Type B pancreatic cell (in vitro differentiated cells): ENCODE results near the gene EVI2B. TPM values are rescaled to one million over a fixed set of nuclear protein-coding genes. Genes with fewer than 3 reads are reported as not detected.

ENCODE experiments used
- DNase-seq: peaks from one replicate; pipeline ENCODE4 v3.0.0; 2021; ENCODE audit warnings: mixed read lengths; ENCODE audit not compliant: unreplicated experiment; ENCODE audit errors: extremely low spot score
- H3K27ac Mint-ChIP-seq: 2 replicates; pipeline ENCODE4 v1.8.0; 2021; ENCODE audit warnings: mild to moderate bottlenecking, mixed read lengths
- H3K27me3 Mint-ChIP-seq: 2 replicates; pipeline ENCODE4 v1.8.0; 2021; ENCODE audit warnings: mixed read lengths
- H3K36me3 Mint-ChIP-seq: 2 replicates; pipeline ENCODE4 v1.8.0; 2021; ENCODE audit warnings: mixed read lengths
- H3K4me1 Mint-ChIP-seq: one replicate; pipeline ENCODE4 v1.8.0; 2021; ENCODE audit warnings: mixed read lengths; ENCODE audit not compliant: unreplicated experiment
- H3K4me3 Mint-ChIP-seq: 2 replicates; pipeline ENCODE4 v1.8.0; 2021; ENCODE audit warnings: mild to moderate bottlenecking, mixed read lengths
- H3K9me3 Mint-ChIP-seq: 2 replicates; pipeline ENCODE4 v1.8.0; 2021; ENCODE audit warnings: mixed read lengths
- total RNA-seq: library from RNA; stranded (reverse); gene quantifications from 2 replicates; pipeline ENCODE4 v1.2.1, GENCODE V29; 2021; ENCODE audit warnings: low replicate concordance
- TF ChIP-seq, protein P1 (sequence below): fragments of 200-600 bp; sonication (generic); conservative IDR thresholded peaks from 2 replicates; pipeline ENCODE4 v1.5.0; 2021; ENCODE audit warnings: antibody characterized with exemption, mild to moderate bottlenecking

The EVI2B gene
- total RNA-seq, 1 donor from 2014 or later = not detected

DNA sequence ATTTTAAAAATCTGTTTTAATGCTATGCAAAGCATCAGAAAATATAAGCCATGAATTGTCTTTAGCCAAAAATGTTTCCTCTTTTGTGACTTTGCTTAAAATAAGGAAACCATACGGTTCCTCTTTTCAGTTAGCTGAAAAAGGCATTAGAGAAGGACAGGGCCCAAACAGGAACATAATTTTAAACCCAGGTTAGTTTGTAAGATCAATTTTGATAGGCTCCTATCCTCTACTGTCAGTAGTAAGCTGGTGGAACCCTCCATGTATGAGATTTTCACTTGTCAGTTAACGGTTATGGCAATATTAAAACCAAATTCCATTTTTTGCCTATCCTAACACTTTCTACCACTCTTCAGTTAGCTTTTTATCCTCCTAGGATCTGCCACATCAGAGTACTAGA is 4.3 kb downstream of the EVI2B start:
- Mint-ChIP-seq H3K4me3 (no peak overlapping the region), H3K36me3 (peaks cover 22% of the 10 kb centered on the region), H3K4me1 (peaks cover 7% of the 10 kb centered on the region), H3K27me3 (no peaks in the 10 kb centered on the region), H3K27ac (no peak overlapping the region), H3K9me3 (no peaks in the 10 kb centered on the region)
- TF ChIP-seq, protein P1, sequence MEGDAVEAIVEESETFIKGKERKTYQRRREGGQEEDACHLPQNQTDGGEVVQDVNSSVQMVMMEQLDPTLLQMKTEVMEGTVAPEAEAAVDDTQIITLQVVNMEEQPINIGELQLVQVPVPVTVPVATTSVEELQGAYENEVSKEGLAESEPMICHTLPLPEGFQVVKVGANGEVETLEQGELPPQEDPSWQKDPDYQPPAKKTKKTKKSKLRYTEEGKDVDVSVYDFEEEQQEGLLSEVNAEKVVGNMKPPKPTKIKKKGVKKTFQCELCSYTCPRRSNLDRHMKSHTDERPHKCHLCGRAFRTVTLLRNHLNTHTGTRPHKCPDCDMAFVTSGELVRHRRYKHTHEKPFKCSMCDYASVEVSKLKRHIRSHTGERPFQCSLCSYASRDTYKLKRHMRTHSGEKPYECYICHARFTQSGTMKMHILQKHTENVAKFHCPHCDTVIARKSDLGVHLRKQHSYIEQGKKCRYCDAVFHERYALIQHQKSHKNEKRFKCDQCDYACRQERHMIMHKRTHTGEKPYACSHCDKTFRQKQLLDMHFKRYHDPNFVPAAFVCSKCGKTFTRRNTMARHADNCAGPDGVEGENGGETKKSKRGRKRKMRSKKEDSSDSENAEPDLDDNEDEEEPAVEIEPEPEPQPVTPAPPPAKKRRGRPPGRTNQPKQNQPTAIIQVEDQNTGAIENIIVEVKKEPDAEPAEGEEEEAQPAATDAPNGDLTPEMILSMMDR = no peak
- no peak for DNase-seq

DNA sequence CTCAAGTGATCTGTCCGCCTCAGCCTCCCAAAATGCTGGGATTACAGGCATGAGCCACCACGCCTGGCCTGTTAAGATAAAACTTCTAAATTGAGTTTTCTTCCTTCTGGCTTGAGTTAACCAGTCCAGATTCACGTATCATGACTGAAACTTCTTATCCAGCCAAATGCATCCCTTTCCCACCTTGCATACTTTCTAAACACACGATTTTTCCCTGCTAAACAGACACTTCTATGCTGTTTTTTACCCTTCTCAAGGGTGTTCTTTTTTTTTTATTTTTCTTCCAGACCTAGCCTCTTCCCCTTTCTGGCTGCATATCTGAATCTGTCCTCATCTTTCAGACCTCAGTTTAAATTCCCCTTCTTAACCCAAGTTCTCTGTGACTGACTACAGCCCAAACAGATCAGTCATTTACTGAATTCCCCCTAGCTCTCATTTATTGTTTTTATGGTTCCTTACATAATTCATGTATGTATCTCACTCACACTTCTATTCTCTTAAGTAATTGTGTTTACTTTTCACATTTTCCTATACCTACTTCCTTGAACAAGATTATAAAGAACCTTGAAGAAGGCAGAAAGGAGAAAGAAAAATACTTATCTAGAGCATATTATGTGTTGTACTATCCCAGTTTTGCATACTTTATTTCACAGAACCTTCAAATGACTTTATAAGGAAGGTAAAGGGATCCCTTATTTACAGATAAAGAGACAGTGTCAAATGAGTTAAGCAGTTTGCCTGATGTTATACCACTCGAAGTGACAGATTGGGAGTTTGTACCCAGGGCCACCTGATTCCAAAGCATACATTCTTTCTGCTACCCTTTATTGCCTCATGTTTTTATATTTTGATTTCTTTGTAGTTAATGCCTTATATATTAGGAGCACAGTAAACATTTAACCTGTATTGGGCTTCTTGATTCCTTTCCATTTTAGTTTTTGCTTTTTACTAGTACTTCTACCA is 5.2 kb downstream of the EVI2B start:
- Mint-ChIP-seq H3K27ac (peak overlapping the region; percentile 23), H3K27me3 (no peaks in the 10 kb centered on the region), H3K4me1 (peaks cover 7% of the 10 kb centered on the region), H3K9me3 (no peaks in the 10 kb centered on the region), H3K36me3 (peaks cover 22% of the 10 kb centered on the region), H3K4me3 (no peak overlapping the region)
- DNase-seq = no peak
- TF ChIP-seq, protein P1 = no peak

- Mint-ChIP-seq H3K4me1 (peaks cover 7% of the 10 kb centered on the region), H3K4me3 (no peak overlapping the region), H3K27me3 (no peaks in the 10 kb centered on the region), H3K36me3 (peaks cover 22% of the 10 kb centered on the region), H3K9me3 (no peaks in the 10 kb centered on the region), H3K27ac (no peak overlapping the region)
- no peak for DNase-seq
- TF ChIP-seq, protein P1 = no peak
Observed at GRCh38 chr17:31307640-31308039, 6.2 kb downstream of the EVI2B start.

DNA sequence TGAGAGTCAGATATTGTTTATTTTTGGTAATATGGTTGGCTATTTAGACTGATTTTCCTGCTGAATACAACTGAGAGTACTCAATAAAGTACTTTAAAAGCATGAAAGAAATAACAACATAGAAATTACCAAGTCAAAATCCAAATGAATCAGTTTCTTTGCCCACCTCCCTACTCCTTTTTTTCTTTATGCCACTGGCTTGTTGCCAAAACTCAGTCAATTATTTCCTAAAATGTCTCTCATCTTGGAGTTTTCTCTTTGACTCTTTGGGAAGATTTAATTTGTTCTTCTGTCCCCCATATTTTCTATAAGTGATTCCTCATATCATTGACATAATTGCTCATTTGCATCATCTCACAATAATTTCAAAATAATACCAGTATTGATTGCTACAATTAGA is 14.2 kb downstream of the EVI2B start:
- no peaks in the 10 kb centered on the region for H3K27me3 Mint-ChIP-seq
- TF ChIP-seq, protein P1 = no peak
- DNase-seq = no peak
- no peaks in the 10 kb centered on the region for H3K4me1 Mint-ChIP-seq
- no peak overlapping the region for H3K4me3 Mint-ChIP-seq
- H3K36me3 Mint-ChIP-seq = no peaks in the 10 kb centered on the region
- no peaks in the 10 kb centered on the region for H3K9me3 Mint-ChIP-seq
- H3K27ac Mint-ChIP-seq = no peak overlapping the region

- Mint-ChIP-seq H3K9me3 (no peaks in the 10 kb centered on the region), H3K4me3 (no peak within 1 kb of the TSS), H3K4me1 (no peaks in the 10 kb centered on the region), H3K36me3 (peaks cover 7% of the 10 kb centered on the region), H3K27ac (no peak within 1 kb of the TSS), H3K27me3 (no peaks in the 10 kb centered on the region)
- DNase-seq = no peak
- TF ChIP-seq, protein P1 = no peak
Observed at GRCh38 chr17:31297090-31297489, 16.8 kb downstream of the EVI2B start, which contains the start of gene OMG. Gene OMG (minus strand): TSS chr17:31297239. CDS start chr17:31296331, 908 bp downstream.
